Measurements from ENCODE around the gene CFAP46.

The CFAP46 gene

DNA sequence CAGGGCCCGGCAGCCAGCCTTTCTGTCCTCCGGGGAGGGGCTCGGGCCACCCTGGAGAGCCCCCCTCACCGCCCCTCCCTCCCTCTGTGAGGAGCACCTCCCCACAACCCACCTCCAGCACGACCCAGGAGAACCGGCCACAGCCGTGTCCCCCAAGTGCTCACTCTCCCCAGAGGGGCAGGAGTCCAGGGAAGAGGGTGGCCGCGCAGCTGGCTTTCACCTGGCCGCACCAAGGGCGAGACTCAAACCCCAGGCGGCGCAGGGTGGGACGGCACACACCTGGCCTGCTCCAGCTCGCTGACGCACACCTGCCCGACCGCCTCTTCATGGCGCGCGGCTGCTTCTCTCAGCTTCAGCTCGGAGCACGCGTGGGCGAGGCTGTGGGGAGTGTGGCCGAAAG is 73.4 kb downstream of the CFAP46 start:
- DNase-seq (ENCODE audit: extremely low read depth in 1 of 2, low read depth in 1 of 2), result no peak

DNA sequence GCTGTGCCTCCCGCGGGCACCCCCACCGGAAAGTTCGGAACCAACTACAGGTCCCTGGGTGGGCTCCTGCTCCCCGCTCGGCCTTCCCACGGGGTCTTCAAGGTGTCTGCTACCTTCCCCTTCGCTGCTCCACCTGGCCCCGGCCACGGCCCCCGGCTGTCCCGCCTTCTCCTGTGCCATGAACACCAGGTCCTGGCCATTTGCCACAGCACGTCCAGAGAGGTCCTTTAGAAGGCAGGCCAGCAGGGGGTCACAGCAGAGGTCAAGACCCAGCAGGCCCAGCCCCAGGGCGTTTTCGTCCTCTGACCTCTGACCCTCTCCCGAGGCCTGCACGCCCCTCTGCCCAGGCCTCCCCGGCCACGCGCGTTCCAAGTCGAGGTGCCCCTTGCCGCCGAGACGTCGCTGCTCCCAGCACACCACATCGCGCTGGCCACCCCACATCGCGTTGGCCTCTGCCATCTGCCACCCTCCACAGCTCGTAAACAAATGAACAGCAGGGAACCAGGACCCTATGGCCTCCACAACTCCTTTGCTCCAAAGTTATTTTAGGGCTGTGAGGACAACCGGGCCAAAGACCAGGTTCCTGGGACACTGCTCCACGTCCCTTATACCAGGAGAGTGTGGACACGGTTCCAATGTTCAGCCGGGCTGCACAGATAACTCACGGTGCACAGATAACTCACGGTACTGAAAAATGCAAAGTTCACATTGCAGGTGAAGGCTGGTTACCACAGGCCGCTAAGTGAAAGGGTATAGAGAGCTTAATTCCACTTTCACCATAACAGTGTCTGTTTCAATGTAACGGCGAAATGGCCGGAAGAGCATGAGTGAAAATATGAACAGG is 74.3 kb downstream of the CFAP46 start:
- no peak for DNase-seq (ENCODE audit: extremely low read depth in 1 of 2, low read depth in 1 of 2)

DNA sequence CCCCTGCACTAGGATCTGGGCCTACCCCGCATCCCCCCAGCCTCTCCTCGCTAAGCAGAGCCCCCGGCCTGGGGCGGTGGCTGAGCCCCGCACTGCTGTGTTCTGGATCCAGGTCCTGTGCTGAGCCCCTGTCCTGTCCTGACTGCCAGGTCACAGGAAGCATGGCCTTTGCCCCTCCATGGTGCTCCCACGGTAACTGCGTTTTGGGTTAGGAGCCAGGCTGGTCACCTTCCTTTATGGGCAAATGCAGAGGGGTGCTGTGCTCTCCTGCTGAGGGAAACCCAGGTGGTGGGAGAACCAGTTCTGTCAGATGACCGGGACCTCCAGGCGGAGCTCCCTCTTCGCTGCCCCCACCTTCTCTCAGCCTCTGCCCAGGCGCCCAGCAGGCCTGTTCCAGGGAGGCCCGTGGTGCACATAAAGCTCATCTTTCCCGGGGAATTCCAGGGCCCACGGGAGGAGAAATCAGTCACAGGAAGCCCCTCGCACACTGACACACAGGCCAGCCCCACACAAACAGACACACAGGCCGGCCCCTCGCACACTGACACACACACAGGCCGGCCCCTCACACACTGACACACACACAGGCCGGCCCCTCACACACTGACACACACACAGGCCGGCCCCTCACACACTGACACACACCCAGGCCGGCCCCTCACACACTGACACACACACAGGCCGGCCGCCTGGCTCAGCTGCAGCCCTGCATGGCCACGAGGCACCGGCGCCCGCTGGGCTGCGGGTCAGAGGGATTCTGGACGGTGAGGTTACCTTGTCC is 75.6 kb downstream of the CFAP46 start:
- DNase-seq (ENCODE audit: extremely low read depth in 1 of 2, low read depth in 1 of 2), result no peak

DNA sequence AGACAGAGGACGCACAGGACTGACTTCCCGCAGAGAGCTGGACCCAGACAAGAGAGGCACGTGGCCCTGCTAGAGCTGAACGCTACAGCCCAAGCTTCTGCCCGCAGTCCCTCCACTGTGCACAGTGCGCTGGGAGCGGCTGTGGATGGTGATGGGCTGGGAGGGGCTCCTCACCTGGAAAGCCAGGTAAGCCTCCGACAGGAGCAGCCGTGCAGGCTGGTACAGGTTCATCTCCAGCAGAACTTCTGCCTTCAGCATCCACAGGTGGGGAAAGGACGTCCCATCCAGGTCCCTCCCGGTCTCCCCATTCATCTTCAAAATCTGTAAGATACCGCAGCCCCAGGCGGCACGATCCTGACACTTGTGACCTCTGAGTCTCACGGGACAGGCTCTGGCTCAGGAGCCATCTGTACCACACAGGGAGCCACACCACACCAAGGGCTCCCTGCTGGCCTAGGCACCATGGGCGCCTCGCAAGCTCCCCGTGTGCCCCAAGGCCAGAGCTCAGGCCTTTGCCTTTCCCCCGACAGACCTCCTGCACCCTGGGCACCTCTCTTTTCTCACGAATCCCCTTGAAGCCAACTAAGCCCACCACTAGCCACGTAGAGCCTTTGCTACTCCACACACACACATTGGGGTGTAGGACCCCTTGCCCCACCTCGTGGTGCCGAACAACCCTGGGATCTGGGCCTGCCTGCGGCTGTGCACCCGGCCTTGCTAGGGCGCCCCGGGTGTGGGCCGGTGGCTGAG is 76.3 kb downstream of the CFAP46 start:
- DNase-seq (ENCODE audit: extremely low read depth in 1 of 2, low read depth in 1 of 2), result no peak

DNA sequence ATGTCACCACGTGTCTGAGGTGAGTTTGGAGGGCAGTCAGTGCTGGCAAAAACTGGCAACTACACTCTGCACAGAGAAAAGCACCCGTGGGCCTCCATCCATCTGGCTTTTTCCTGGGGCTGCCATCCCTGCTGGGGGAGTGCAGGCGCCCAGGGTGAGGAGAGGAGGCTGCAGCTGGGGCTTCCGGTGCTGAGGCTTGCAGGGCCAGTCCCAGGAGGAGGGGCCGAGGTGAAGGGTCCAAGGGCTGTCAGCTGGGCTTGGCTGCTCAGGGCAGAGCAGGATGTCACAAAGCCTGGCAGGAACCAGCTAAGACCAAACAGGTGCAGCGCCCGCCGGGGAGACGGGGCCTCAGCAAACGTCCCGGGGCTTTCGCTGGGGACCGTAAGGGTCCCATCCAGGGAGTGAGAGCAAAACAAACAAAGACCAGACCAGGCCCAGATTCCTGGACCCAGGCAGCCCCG is 77.2 kb downstream of the CFAP46 start:
- no peak for DNase-seq (ENCODE audit: extremely low read depth in 1 of 2, low read depth in 1 of 2)

DNA sequence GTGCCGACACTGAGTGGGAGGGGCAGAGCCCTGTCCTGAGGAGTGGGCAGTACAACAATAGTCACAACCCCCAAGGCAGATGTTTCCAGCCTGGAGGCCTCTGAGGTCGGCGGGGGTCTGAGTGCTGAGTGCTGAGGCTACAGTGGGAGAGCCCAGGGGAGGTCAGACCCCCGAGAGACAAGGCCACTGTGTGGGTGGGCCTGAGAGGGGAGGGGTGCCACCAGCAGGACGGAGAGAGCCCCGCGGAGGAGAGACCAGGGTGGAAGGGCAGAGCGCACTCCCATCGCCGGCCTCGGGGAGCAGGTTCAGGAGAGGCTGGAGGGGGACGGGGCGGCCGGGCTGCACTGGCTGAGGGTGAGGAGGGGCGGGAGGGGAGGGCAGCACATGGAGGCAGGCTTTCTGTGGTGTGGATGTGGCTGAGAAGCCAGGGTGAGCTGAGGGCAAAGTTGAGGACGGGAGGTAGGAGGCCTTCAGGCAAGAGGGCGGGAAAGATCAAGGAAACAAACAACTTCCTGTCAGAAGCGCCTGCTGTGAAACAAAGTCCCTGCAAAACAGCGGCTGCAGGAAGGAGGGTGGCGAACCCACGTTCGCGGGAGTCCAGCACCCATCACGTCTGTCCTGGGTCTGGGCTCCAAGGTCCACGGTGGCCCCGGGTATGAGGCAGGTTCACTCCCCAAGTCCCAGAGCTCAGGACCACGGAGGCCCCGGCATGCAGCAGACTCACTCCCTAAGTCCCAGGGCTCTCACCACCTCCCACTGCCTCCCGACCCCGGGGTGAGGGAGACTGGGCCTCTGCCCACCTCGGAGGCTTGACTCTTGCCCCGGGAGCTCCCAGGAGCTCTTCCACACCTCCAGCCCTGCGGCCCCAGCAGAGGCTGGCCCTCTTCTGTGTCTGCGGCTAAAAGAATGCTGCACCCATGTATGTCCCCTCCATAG is 79.6 kb downstream of the CFAP46 start:
- no peak for DNase-seq (ENCODE audit: extremely low read depth in 1 of 2, low read depth in 1 of 2)

DNA sequence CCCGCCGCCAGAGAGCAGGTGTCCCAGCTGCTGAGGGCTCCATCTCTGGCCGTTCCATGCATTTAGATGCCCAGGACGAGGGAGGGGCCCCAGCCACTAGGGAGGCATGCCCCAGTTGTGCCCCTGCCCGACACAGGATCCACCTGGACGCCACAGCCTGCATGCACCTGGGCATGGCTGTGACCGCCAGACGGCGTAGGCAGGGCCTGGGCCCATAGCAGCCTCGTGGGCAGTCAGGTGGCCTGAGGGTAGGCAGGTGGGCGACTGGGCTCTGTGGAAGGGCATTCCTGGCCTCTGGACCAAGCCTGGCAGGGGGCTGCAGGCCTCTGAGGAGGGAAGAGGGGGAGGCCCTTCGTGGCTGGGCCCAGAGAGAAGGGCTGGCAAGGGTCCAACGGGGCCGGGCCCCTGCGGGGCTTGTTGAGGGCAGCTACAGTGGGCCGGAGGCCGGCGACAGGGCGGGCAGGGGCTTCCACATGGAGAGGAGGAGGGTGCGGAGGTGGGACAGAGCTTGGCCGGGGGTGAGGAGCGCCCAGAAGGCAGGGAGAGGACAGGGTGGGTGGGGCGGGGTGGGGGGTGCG is 80.4 kb downstream of the CFAP46 start:
- DNase-seq (ENCODE audit: extremely low read depth in 1 of 2, low read depth in 1 of 2), result no peak

DNA sequence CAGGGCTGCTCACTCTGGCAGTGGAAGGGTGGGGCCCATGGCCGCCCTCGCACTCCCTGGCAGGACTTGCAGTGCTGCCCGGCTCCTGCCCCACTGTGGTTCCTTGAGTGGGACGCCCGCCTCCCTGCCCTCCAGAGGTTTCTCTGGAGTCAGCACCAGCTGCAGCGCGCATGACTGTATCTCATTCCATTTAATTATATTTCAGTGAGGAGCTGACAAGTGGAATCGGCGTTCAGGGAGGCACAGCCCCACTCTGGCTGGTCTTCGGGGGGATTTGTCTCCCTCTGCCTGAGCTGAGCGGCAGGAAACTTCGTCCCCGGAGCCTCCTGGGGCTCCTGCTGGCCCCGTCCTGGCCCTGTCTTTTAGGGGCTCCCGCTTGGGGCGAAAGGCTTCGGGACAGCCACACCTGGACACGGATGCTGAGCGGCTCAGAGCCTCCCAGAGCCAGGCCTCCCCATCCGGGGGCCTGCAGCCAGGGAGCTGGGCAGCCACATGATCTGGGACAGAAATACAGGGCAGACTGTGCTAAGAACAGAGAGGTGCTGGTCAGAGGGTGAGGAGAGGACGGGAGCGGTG is 81.2 kb downstream of the CFAP46 start:
- no peak for DNase-seq (ENCODE audit: extremely low read depth in 1 of 2, low read depth in 1 of 2)

DNA sequence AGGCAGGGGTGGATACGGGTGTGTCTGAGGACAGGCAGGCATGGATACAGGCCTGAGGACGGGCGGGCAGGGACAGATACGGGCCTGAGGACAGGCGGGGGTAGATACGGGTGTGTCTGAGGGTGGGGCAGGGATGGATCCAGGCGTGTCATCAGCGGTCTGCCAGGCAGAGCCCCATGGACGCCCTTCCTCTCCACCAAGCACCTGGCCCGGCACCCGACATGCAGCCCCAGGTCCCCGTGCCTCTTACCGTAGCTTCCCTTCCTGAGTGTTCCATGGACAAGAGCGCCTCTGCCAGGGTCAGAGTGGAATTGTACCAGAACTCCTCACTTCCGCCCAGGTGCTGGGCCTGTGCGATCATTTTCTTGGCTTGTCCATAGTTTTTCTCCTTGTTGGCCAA is 81.8 kb downstream of the CFAP46 start:
- no peak for DNase-seq (ENCODE audit: extremely low read depth in 1 of 2, low read depth in 1 of 2)

DNA sequence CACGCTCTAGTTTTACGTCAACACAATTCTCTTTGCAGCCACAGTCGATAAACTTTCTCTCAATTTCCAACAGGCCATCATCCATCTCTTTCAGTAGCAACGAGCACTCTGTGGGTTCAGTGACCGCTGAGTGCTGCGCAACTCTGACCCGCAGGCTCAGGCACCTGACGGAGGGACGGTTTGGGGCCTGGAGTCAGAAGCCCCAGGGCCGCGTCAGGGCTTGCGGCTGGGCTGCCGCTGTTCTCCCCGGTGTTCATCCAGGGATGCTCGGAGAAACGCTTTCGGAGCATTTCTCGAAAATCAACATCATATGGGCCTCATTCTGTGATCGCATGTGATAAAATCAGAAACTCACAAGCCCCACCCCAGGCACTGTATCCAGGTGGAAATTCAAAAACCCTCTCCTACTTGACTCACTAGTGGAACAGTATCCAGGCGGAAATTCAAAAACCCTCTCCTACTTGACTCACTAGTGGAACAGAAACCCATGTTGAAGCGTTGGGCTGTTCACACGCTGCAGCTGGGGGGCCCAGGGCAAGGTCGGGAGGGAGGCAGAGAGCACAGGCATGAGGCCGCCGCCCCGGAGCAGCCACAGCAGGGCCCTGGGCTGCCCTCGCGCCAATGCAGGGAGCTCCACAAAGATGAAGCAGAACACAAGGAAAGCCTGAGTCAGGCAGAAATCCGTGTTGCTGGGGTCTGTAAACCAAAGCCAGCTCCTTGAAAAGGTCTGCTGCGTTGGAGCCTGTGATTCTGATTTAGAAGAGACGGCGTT is 83.1 kb downstream of the CFAP46 start:
- DNase-seq (ENCODE audit: extremely low read depth in 1 of 2, low read depth in 1 of 2), result no peak

DNA sequence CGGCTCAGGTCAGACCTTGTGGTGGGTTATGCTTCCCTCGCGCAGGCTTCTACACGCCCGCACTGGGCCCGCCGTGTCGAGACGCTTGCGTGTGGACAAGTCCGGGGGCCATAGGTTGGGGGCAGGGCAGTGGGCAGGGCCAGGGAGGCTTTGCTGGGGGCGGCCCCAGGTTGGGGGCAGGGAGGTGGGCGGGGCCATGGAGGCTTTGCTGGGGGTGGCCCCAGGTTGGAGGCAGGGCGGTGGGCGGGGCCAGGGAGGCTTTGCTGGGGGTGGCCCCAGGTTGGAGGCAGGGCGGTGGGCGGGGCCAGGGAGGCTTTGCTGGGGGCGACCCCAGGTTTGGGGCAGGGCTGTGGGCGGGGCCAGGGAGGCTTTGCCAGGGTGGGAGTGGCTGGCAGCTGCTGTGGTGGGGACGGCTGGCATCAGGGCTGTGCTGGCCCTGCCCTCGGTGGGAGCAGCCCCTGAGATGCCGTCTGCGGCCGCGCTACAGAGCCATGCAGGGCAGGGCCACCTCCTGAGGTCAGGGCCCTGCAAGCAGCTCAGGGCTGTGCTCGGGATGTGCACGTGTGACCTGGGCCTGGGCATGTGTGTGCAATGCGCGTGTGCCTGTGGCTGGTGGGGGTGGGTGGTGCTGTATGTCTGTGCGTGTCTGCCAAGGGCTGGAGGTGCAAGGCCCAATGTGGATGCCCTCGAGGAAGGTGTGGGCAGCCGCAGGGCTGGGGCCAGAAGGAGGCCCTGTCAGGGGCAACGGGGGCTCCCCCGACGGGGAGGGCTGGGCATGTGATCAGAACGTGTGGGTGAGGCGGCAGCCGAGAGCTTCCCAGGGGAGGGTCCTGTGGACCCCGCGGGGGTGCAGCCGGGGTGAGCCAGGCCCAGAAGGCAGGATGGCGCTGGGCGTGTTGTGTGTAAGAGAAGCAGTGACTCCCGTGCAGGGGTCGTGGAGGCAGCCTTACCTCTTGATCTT is 84.0 kb downstream of the CFAP46 start:
- DNase-seq (ENCODE audit: extremely low read depth in 1 of 2, low read depth in 1 of 2), result no peak

DNA sequence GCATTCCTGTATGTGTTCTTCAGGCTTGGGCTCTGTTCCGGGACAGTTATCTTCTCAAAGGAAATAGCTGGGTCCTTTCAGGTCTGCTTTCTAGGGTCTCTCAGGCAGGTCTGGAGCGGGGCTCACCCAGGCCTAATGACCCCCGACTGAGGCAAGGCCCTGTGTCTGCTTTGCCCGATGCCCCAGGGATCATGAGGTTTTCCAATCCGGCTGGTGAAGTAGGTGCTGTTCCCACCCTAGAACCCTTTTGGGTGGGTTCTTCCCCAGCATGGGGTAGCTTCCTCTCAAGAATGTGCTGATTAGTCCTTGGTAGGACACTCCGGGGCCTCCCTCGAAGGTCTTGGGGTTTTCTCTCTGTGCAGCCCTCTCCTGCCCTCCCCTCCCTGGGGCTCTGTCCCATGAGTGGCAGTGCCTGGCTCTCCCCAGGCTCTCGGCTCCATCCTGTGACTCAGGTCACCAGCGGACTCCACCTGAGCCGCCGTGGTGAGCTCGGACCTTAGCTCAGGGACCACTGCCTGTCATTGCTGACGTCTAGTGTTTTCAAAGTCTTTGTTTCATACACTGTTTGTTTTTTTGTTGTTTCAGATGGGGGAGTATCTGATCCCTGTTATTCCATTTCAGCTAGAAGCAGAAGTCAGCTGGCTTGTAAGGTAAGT is 85.4 kb downstream of the CFAP46 start:
- no peak for DNase-seq (ENCODE audit: extremely low read depth in 1 of 2, low read depth in 1 of 2)

DNA sequence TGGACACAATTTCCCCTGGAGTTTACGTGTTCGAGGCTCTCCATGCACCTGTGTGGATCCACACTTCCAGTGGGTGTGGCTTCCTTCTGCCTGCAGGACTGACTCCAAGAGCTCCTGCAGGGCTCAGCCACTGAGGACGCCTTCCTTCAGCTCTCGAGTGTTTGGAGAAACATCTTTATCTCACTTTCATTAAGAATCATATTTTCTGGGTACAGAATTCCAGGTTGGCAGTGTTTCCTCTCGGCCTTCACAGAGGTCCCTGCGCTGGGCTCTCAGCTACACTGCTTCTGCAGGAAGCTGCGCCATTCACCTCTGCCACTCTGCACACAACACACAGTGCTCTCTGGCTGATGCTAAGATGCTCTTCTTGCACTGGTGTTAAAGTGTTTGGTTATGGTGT is 86.5 kb downstream of the CFAP46 start:
- DNase-seq (ENCODE audit: extremely low read depth in 1 of 2, low read depth in 1 of 2), result no peak

DNA sequence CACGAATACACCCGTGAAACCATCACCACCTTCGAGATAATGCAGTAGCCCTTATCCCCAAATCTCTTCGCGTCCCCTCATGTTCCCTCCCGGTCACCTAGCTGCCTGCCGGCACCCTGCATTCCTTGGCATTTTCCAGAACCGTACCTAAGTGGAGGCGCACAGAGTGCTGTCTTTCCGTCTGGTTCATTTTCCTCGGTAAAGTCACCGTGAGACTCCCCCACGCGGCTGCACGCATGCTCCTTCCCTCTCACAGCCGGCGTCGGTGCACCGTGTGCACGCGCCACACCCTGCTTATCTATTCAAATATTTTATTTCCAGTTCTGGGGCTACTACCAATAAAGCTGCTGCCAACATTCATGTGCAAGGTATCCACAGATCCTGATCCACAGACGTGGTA is 90.9 kb downstream of the CFAP46 start:
- no peak for DNase-seq (ENCODE audit: extremely low read depth in 1 of 2, low read depth in 1 of 2)

DNA sequence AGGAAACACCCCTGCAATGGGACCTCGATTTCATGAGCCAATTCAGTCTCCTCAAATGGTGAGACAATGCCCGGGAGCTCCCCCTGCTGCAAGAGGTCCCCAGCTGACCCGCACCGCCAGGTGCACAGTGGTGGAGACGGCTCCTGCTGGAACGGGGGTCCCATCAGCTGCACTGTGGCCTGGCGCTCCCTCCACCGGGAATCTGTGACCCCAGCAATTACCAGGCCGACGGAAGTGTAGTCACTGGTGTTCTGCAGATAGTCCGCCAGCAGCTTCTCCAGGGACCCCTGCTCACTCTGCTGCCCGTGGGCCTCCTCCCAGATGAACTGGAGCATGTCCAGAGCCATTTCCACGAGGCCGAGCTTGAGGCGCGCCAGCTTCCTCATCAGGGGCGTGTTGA is 91.5 kb downstream of the CFAP46 start:
- no peak for DNase-seq (ENCODE audit: extremely low read depth in 1 of 2, low read depth in 1 of 2)

DNA sequence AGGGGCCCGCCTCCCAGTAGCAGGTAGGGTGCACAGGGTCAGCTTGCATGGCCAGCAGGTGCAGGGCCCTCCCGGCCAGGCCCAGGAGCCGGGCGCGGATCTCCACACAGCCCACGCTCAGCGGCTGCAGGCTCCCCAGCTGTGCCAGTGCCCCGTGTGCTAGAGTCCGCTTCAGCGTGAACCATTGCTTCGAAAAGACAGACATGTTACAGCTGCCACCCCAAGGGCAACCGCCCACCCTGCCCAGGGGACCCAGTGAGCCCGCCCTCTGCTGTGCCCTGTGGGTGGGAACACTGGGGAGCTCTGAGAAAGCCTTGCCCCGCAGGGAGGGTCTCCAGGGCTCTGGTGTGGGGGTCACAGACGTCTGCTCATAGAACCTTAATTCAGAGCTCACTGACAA is 92.1 kb downstream of the CFAP46 start:
- no peak for DNase-seq (ENCODE audit: extremely low read depth in 1 of 2, low read depth in 1 of 2)

DNA sequence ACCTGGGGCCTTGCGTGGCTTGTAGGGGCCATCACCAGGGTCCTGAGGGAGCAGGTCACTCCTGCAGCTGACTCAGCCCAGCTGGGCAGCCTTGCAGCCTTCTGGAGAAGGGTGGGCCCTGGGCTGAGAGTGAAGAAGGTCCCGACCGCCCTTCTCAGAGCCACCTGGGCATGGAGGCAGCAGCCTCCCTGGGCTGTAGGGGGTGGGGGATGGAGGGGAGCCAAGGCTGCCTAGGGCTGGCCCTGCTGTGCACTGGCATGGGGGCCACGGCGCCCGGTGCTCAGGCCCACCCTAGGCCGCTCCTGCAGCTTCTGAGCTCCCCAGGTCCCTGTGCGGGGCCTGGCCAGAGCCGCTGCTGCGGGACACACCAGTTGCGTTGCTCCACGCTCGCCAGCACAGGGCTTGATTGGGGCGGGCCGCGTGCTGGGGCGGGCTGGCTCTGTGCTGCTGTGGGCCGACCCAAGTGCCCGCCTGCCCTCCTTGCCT is 92.8 kb downstream of the CFAP46 start:
- no peak for DNase-seq (ENCODE audit: extremely low read depth in 1 of 2, low read depth in 1 of 2)

Measured in stimulated activated CD8-positive, alpha-beta memory T cell treated with anti-CD3 and anti-CD28 coated beads, Interleukin-7, amount 100 ng/mL, for 48 hours (primary cell).